ENCODE data around the gene RXRB.

The RXRB gene

GRCh38 chr6:33190504-33191107 is 9.9 kb downstream of the RXRB start:
- Histone ChIP-seq H3K4me3 (no peak overlapping the region), H3K4me2 (no peak overlapping the region), H3K27ac (no peak overlapping the region), H3K4me1 (peaks cover 16% of the 10 kb centered on the region), H3K9me3 (no peaks in the 10 kb centered on the region), H3K36me3 (peaks cover 22% of the 10 kb centered on the region), H3K9ac (no peak overlapping the region), H4K20me1 (peaks cover 30% of the 10 kb centered on the region), H3K27me3 (peaks cover 37% of the 10 kb centered on the region)
- TF ChIP-seq Cebpa-rat (IDR thresholded peaks at IDR 0.05), result no peak

GRCh38 chr6:33189625-33190448 is 10.6 kb downstream of the RXRB start:
- no peak for TF ChIP-seq Cebpa-rat (IDR thresholded peaks at IDR 0.05)
- no peak overlapping the region for H3K4me3 ChIP-seq
- no peak overlapping the region for H3K4me2 ChIP-seq
- peaks cover 16% of the 10 kb centered on the region for H3K4me1 ChIP-seq
- H3K27ac ChIP-seq, result no peak overlapping the region
- H3K27me3 ChIP-seq, result peaks cover 37% of the 10 kb centered on the region
- no peaks in the 10 kb centered on the region for H3K9me3 ChIP-seq
- H3K36me3 ChIP-seq, result peaks cover 14% of the 10 kb centered on the region
- no peak overlapping the region for H3K9ac ChIP-seq
- H4K20me1 ChIP-seq, result peaks cover 23% of the 10 kb centered on the region

GRCh38 chr6:33189164-33189563 is 11.3 kb downstream of the RXRB start:
- Histone ChIP-seq H3K4me2 (no peak overlapping the region), H3K27ac (no peak overlapping the region), H3K27me3 (peaks cover 37% of the 10 kb centered on the region), H3K9me3 (0 out of 2 replicates have a peak, but pooled peaks cover 3% of the 10 kb centered on the region), H3K4me3 (no peak overlapping the region), H3K4me1 (peaks cover 18% of the 10 kb centered on the region), H3K36me3 (peaks cover 7% of the 10 kb centered on the region), H3K9ac (no peak overlapping the region), H4K20me1 (peaks cover 17% of the 10 kb centered on the region)
- TF ChIP-seq Cebpa-rat (IDR thresholded peaks at IDR 0.05), result no peak

- no peak for TF ChIP-seq Cebpa-rat (IDR thresholded peaks at IDR 0.05)
These were observed 12.7 kb downstream of the RXRB start for GRCh38 chr6:33187809-33188208.

GRCh38 chr6:33185654-33186187 is 14.7 kb downstream of the RXRB start:
- Histone ChIP-seq H3K4me1 (peaks cover 16% of the 10 kb centered on the region), H3K9me3 (peaks cover 13% of the 10 kb centered on the region), H3K27ac (no peak overlapping the region), H3K4me2 (no peak overlapping the region), H4K20me1 (no peaks in the 10 kb centered on the region), H3K4me3 (no peak overlapping the region), H3K9ac (no peak overlapping the region), H3K36me3 (no peaks in the 10 kb centered on the region), H3K27me3 (peaks cover 7% of the 10 kb centered on the region)
- no peak for TF ChIP-seq Cebpa-rat (IDR thresholded peaks at IDR 0.05)

More at GRCh38 chr6:33187809-33188208, 12.7 kb downstream of the RXRB start:
- Histone ChIP-seq H3K9ac (no peak overlapping the region), H3K4me2 (no peak overlapping the region), H3K27me3 (peaks cover 28% of the 10 kb centered on the region), H3K27ac (no peak overlapping the region), H3K4me3 (no peak overlapping the region), H3K9me3 (peaks cover 13% of the 10 kb centered on the region), H3K4me1 (peaks cover 28% of the 10 kb centered on the region), H4K20me1 (peaks cover 9% of the 10 kb centered on the region; the same call in 1 of the 2 replicates), H3K36me3 (no peaks in the 10 kb centered on the region)

- peaks cover 13% of the 10 kb centered on the region for H3K9me3 ChIP-seq
- H3K27me3 ChIP-seq, result peaks cover 3% of the 10 kb centered on the region; the same call in 1 of the 2 replicates
- H3K4me3 ChIP-seq, result no peak overlapping the region
- no peaks in the 10 kb centered on the region for H3K36me3 ChIP-seq
- H3K4me1 ChIP-seq, result peaks cover 16% of the 10 kb centered on the region
- no peaks in the 10 kb centered on the region for H4K20me1 ChIP-seq
- no peak overlapping the region for H3K27ac ChIP-seq
- H3K9ac ChIP-seq, result no peak overlapping the region
- H3K4me2 ChIP-seq, result no peak overlapping the region
- TF ChIP-seq Cebpa-rat (IDR thresholded peaks at IDR 0.05), result no peak
These were observed 15.3 kb downstream of the RXRB start for GRCh38 chr6:33185190-33185589.

GRCh38 chr6:33183071-33183683 is 17.3 kb downstream of the RXRB start:
- peak overlapping the region; percentile 66 for H3K27ac ChIP-seq
- H3K4me3 ChIP-seq, result peak overlapping the region; percentile 1; the same call in 1 of the 2 replicates
- H3K9ac ChIP-seq, result no peak overlapping the region
- H4K20me1 ChIP-seq, result no peaks in the 10 kb centered on the region
- no peaks in the 10 kb centered on the region for H3K36me3 ChIP-seq
- peak overlapping the region; percentile 55 for H3K4me2 ChIP-seq
- H3K27me3 ChIP-seq, result no peaks in the 10 kb centered on the region
- peaks cover 23% of the 10 kb centered on the region for H3K4me1 ChIP-seq
- no peak for TF ChIP-seq Cebpa-rat (IDR thresholded peaks at IDR 0.05)
- peaks cover 13% of the 10 kb centered on the region for H3K9me3 ChIP-seq

- H3K27ac ChIP-seq, result no peak overlapping the region
- H3K9ac ChIP-seq, result no peak overlapping the region
- H3K9me3 ChIP-seq, result peaks cover 13% of the 10 kb centered on the region
These were observed 19.3 kb downstream of the RXRB start for GRCh38 chr6:33181141-33181540.

GRCh38 chr6:33178755-33179475 is 21.6 kb downstream of the RXRB start:
- TF ChIP-seq Cebpa-rat (IDR thresholded peaks at IDR 0.05), result no peak
- H3K27ac ChIP-seq, result no peak overlapping the region
- H3K9me3 ChIP-seq, result peaks cover 7% of the 10 kb centered on the region
- H3K4me3 ChIP-seq, result no peak overlapping the region
- peak overlapping the region; percentile 75; the same call in 1 of the 2 replicates for H3K4me2 ChIP-seq
- no peaks in the 10 kb centered on the region for H3K36me3 ChIP-seq
- H3K27me3 ChIP-seq, result no peaks in the 10 kb centered on the region
- H3K4me1 ChIP-seq, result peaks cover 61% of the 10 kb centered on the region
- H4K20me1 ChIP-seq, result no peaks in the 10 kb centered on the region
- H3K9ac ChIP-seq, result no peak overlapping the region

More at GRCh38 chr6:33181141-33181540, 19.3 kb downstream of the RXRB start:
- no peaks in the 10 kb centered on the region for H3K36me3 ChIP-seq
- H3K4me2 ChIP-seq, result no peak overlapping the region
- TF ChIP-seq Cebpa-rat (IDR thresholded peaks at IDR 0.05), result no peak
- H4K20me1 ChIP-seq, result no peaks in the 10 kb centered on the region
- H3K4me1 ChIP-seq, result peaks cover 43% of the 10 kb centered on the region
- H3K27me3 ChIP-seq, result no peaks in the 10 kb centered on the region
- no peak overlapping the region for H3K4me3 ChIP-seq
